BJ (cell line): Measurements from ENCODE around the gene OR4A15. TPM values are rescaled to one million over a fixed set of nuclear protein-coding genes. Genes with fewer than 3 reads are reported as not detected.

Experiments
- CTCF ChIA-PET: fragments of 350-600 bp; formaldehyde crosslinking; extraction: SDS; loops from one replicate; lab custom pipeline; 2021; ENCODE audit warnings: antibody characterized with exemption, inconsistent platforms; lab: Yijun Ruan, JAX
- POLR2A ChIA-PET: fragments of 300-600 bp; sonication (Branson Sonifier 250); formaldehyde crosslinking; extraction: SDS; loops from one replicate; lab custom pipeline; 2021; ENCODE audit warnings: antibody characterized with exemption; lab: Charles Lee
- DNase-seq: peaks from one replicate; pipeline ENCODE4 v3.0.0-alpha.2; 2011; ENCODE audit warnings: low read depth
- H3K27me3 ChIP-seq: 2 replicates; pipeline ENCODE4 v1.6.0; 2011; ENCODE audit warnings: low read length; ENCODE audit not compliant: control insufficient read depth, insufficient read depth
- H3K36me3 ChIP-seq: 2 replicates; pipeline ENCODE4 v1.5.1; 2011; ENCODE audit warnings: low read length; ENCODE audit not compliant: control insufficient read depth, insufficient read depth
- H3K4me3 ChIP-seq: 2 replicates; pipeline ENCODE4 v1.5.1; 2011; ENCODE audit warnings: low read depth, mild to moderate bottlenecking, control low read depth, low read length
- polyA minus RNA-seq: library from RNA; depleted of rRNA, polyadenylated mRNA; stranded (reverse); fragments of >200 nt; gene quantifications from 2 replicates; pipeline ENCODE4 v1.2.3, GENCODE V29; 2011; rRNA and poly(A)+ RNA removed
- polyA plus RNA-seq: library from polyadenylated mRNA; depleted of rRNA; stranded (reverse); fragments of >200 nt; gene quantifications from 2 replicates; pipeline ENCODE4 v1.2.3, GENCODE V29; 2011; rRNA removed
- TF ChIP-seq, protein P1 (sequence below): IDR thresholded peaks from 2 replicates; pipeline ENCODE4 v1.5.1; 2011; ENCODE audit warnings: low read depth, mild to moderate bottlenecking, control low read depth, inconsistent platforms, low read length, moderate library complexity; ENCODE audit not compliant: insufficient read depth

The OR4A15 gene
- polyA plus RNA-seq, result not detected in 2 replicates
- not detected in 2 replicates for polyA minus RNA-seq

- Histone ChIP-seq H3K36me3 (no peaks in the 10 kb centered on the region), H3K27me3 (no peaks in the 10 kb centered on the region), H3K4me3 (no peak within 1 kb of the TSS)
- TF ChIP-seq, protein P1, sequence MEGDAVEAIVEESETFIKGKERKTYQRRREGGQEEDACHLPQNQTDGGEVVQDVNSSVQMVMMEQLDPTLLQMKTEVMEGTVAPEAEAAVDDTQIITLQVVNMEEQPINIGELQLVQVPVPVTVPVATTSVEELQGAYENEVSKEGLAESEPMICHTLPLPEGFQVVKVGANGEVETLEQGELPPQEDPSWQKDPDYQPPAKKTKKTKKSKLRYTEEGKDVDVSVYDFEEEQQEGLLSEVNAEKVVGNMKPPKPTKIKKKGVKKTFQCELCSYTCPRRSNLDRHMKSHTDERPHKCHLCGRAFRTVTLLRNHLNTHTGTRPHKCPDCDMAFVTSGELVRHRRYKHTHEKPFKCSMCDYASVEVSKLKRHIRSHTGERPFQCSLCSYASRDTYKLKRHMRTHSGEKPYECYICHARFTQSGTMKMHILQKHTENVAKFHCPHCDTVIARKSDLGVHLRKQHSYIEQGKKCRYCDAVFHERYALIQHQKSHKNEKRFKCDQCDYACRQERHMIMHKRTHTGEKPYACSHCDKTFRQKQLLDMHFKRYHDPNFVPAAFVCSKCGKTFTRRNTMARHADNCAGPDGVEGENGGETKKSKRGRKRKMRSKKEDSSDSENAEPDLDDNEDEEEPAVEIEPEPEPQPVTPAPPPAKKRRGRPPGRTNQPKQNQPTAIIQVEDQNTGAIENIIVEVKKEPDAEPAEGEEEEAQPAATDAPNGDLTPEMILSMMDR, result no peak
- CTCF ChIA-PET, result no interaction called here
- POLR2A ChIA-PET, result no interaction called here
- no peak for DNase-seq
Observed at GRCh38 chr11:55367674-55368073, at the start of gene OR4A15. Gene OR4A15 (plus strand): TSS chr11:55367974. CDS start chr11:55367974, 0 bp downstream.

DNA sequence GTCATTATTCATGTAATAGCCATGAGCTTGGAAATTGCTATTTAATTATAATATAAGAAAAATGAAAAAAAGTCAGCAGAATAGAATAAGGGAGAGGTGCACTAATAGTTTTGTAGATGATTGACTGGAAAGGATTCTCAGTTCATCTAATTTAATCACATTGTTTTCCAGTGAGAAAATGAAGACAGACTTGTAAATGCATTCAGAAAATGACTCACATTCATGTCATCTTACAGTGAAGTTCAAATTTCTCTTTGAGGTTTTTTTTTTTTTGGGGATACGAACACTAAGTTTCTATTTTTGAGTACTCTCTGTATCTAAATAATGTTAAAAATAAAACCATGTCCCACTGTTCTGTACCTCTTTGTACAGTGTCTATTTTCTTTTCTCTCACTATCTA is 43.3 kb upstream of the OR4A15 start:
- POLR2A ChIA-PET, result no interaction called here
- no peak overlapping the region for H3K4me3 ChIP-seq
- DNase-seq, result no peak
- H3K36me3 ChIP-seq, result no peaks in the 10 kb centered on the region
- H3K27me3 ChIP-seq, result no peaks in the 10 kb centered on the region
- CTCF ChIA-PET, result no interaction called here
- TF ChIP-seq, protein P1, result no peak

GRCh38 chr11:55342901-55343300 is 24.9 kb upstream of the OR4A15 start, which contains the start of gene OR4A16:
Gene OR4A16 (plus strand): TSS chr11:55343201. CDS start chr11:55343201, 0 bp downstream.
- TF ChIP-seq, protein P1, result no peak
- CTCF ChIA-PET, result no interaction called here
- no peaks in the 10 kb centered on the region for H3K36me3 ChIP-seq
- no peak for DNase-seq
- POLR2A ChIA-PET, result no interaction called here
- no peak within 1 kb of the TSS for H3K4me3 ChIP-seq
- H3K27me3 ChIP-seq, result no peaks in the 10 kb centered on the region

DNA sequence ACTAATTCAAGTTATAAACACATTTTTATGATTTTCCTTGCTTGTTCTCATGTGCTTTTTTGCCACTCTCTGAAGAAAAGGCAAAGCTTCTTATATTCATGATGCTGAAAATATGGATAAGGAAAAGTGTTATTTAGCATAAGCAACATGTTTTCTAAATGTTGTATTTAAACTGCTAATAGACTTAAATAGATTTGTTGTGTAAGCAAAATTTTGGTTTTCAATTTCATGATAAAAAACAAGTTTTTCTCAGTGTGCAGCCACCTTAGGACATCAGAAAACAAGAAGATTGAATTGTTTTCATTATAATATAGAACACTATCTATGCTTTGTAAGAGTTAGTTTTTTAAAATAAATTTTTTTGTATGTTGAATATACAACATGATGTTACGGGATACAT is 22.5 kb upstream of the OR4A15 start:
- CTCF ChIA-PET, result no interaction called here
- POLR2A ChIA-PET, result no interaction called here
- TF ChIP-seq, protein P1, result no peak

GRCh38 chr11:55349032-55349431 is 18.7 kb upstream of the OR4A15 start:
- no peaks in the 10 kb centered on the region for H3K36me3 ChIP-seq
- no peak for DNase-seq
- no peaks in the 10 kb centered on the region for H3K27me3 ChIP-seq
- CTCF ChIA-PET, result no interaction called here
- H3K4me3 ChIP-seq, result no peak overlapping the region
- POLR2A ChIA-PET, result no interaction called here
- TF ChIP-seq, protein P1, result no peak

More for the DNA sequence above, 22.5 kb upstream of the OR4A15 start:
- no peak overlapping the region for H3K4me3 ChIP-seq
- no peaks in the 10 kb centered on the region for H3K27me3 ChIP-seq
- no peaks in the 10 kb centered on the region for H3K36me3 ChIP-seq
- DNase-seq, result no peak
